Hepatocyte (in vitro differentiated cells): Measurements from ENCODE around the gene OLFM1. TPM values are rescaled to one million over a fixed set of nuclear protein-coding genes. Genes with fewer than 3 reads are reported as not detected.

Experiments
- DNase-seq: peaks from one replicate; pipeline ENCODE4 v3.0.0-alpha.2; 2016; ENCODE audit warnings: low spot score
- H2AFZ ChIP-seq: fragments of 200-600 bp; sonication (generic); 2 replicates; pipeline ENCODE4 v1.6.0; 2016; ENCODE audit warnings: antibody characterized with exemption, mild to moderate bottlenecking
- H3K27ac ChIP-seq: fragments of 200-600 bp; sonication (generic); 2 replicates; pipeline ENCODE4 v1.5.1; 2016; ENCODE audit warnings: mild to moderate bottlenecking
- H3K27me3 ChIP-seq: fragments of 200-600 bp; sonication (generic); 2 replicates; pipeline ENCODE4 v1.6.1; 2016
- H3K36me3 ChIP-seq: fragments of 200-600 bp; sonication (generic); replicated peaks from 2 replicates; pipeline ENCODE4 v1.5.1; 2016; ENCODE audit warnings: low read depth; ENCODE audit not compliant: insufficient read depth
- H3K4me1 ChIP-seq: fragments of 200-600 bp; sonication (generic); 2 replicates; pipeline ENCODE4 v1.5.1; 2016; ENCODE audit warnings: mild to moderate bottlenecking, moderate library complexity; ENCODE audit not compliant: insufficient read depth
- H3K4me2 ChIP-seq: fragments of 200-600 bp; sonication (generic); 2 replicates; pipeline ENCODE4 v1.6.0; 2016
- H3K4me3 ChIP-seq: fragments of 200-600 bp; sonication (generic); 2 replicates; pipeline ENCODE4 v1.5.1; 2016; ENCODE audit warnings: mild to moderate bottlenecking
- H3K79me2 ChIP-seq: fragments of 200-600 bp; sonication (generic); 2 replicates; pipeline ENCODE4 v1.6.0; 2017; ENCODE audit warnings: mild to moderate bottlenecking
- H3K9me2 ChIP-seq: fragments of 200-600 bp; sonication (generic); replicated peaks from 2 replicates; pipeline ENCODE4 v1.6.0; 2017; ENCODE audit warnings: mild to moderate bottlenecking; ENCODE audit not compliant: insufficient read depth
- H3K9me3 ChIP-seq: fragments of 200-600 bp; sonication (generic); 2 replicates; pipeline ENCODE4 v1.5.1; 2016; ENCODE audit warnings: low read depth, mild to moderate bottlenecking
- H4K20me1 ChIP-seq: fragments of 200-600 bp; sonication (generic); 2 replicates; pipeline ENCODE4 v1.6.0; 2016; ENCODE audit warnings: mild to moderate bottlenecking; ENCODE audit not compliant: insufficient read depth, poor library complexity, severe bottlenecking
- CTCF ChIP-seq: fragments of 200-600 bp; sonication (generic); IDR thresholded peaks from 2 replicates; pipeline ENCODE4 v1.5.1; 2016; ENCODE audit warnings: antibody characterized with exemption, mild to moderate bottlenecking; ENCODE audit not compliant: poor library complexity
- EZH2 ChIP-seq: fragments of 200-600 bp; sonication (generic); IDR thresholded peaks from 2 replicates; pipeline ENCODE4 v1.6.1; 2016; ENCODE audit warnings: antibody characterized with exemption, mild to moderate bottlenecking, borderline replicate concordance
- EZH2phosphoT487 ChIP-seq: fragments of 200-600 bp; sonication (generic); IDR thresholded peaks from one replicate; pipeline ENCODE4 v1.6.1; 2018; ENCODE audit warnings: antibody characterized with exemption, mild to moderate bottlenecking, low read depth, moderate library complexity; ENCODE audit not compliant: unreplicated experiment, severe bottlenecking
- WGBS: methylation state at CpG from one replicate; pipeline ENCODE4 v1.1.6; 2016; ENCODE audit warnings: low lambda C conversion rate; ENCODE audit errors: missing lambda C conversion rate; 5-methylcytosine and 5-hydroxymethylcytosine counted together
- polyA plus RNA-seq: library from polyadenylated mRNA; unstranded; fragments of >200 nt; fragmentation: Nextera tagmentation; extraction: Ambion mirVana; gene quantifications from 2 replicates; pipeline ENCODE4 v1.2.1, GENCODE V29; 2016
- total RNA-seq: library from RNA; depleted of rRNA; stranded (reverse); fragments of >200 nt; gene quantifications from 2 replicates; pipeline ENCODE4 v1.2.3, GENCODE V29; 2014

OLFM1 gene
- total and polyA plus RNA-seq, 2 experiments from 2014 or later, result 0.94 to 4.8 TPM

GRCh38 chr9:135126451-135127187, 39.2 kb downstream of the OLFM1 start:
- Histone ChIP-seq H3K9me2 (no peaks in the 10 kb centered on the region), H3K36me3 (no peaks in the 10 kb centered on the region), H3K79me2 (no peaks in the 10 kb centered on the region), H3K27ac (no peak overlapping the region), H3K4me2 (no peak overlapping the region), H3K4me1 (no peaks in the 10 kb centered on the region), H3K4me3 (no peak overlapping the region), H4K20me1 (no peaks in the 10 kb centered on the region), H3K9me3 (no peaks in the 10 kb centered on the region), H3K27me3 (no peaks in the 10 kb centered on the region), H2AFZ (no peak overlapping the region)
- 86% methylated on average over 34 of the region's 34 CpGs for WGBS
- DNase-seq, result no peak
- no peak for TF ChIP-seq EZH2
- no peak for TF ChIP-seq EZH2phosphoT487
- no peak for TF ChIP-seq CTCF

GRCh38 chr9:135127718-135128670, 40.5 kb downstream of the OLFM1 start:
- H3K4me3 ChIP-seq, result no peak overlapping the region
- H3K79me2 ChIP-seq, result no peaks in the 10 kb centered on the region
- H3K4me2 ChIP-seq, result no peak overlapping the region
- 60% methylated on average over 23 of the region's 23 CpGs for WGBS
- no peaks in the 10 kb centered on the region for H3K27me3 ChIP-seq
- TF ChIP-seq EZH2phosphoT487, result no peak
- no peak for TF ChIP-seq EZH2
- no peak for TF ChIP-seq CTCF
- DNase-seq, result no peak
- H3K4me1 ChIP-seq, result no peaks in the 10 kb centered on the region
- H3K27ac ChIP-seq, result no peak overlapping the region
- H3K9me2 ChIP-seq, result no peaks in the 10 kb centered on the region
- no peaks in the 10 kb centered on the region for H3K36me3 ChIP-seq
- H2AFZ ChIP-seq, result no peak overlapping the region
- H4K20me1 ChIP-seq, result no peaks in the 10 kb centered on the region
- H3K9me3 ChIP-seq, result no peaks in the 10 kb centered on the region

GRCh38 chr9:135129137-135129695, 41.7 kb downstream of the OLFM1 start:
- Histone ChIP-seq H2AFZ (no peak overlapping the region), H3K79me2 (no peaks in the 10 kb centered on the region), H3K36me3 (no peaks in the 10 kb centered on the region), H4K20me1 (no peaks in the 10 kb centered on the region), H3K4me2 (no peak overlapping the region), H3K4me3 (no peak overlapping the region), H3K9me2 (no peaks in the 10 kb centered on the region), H3K9me3 (no peaks in the 10 kb centered on the region), H3K27ac (no peak overlapping the region), H3K4me1 (no peaks in the 10 kb centered on the region), H3K27me3 (no peaks in the 10 kb centered on the region)
- no peak for DNase-seq
- no peak for TF ChIP-seq EZH2
- no peak for TF ChIP-seq EZH2phosphoT487
- TF ChIP-seq CTCF, result no peak
- WGBS, result 93% methylated on average over 3 of the region's 7 CpGs
